ENCODE data around the gene KLF2.

The KLF2 gene

GRCh38 chr19:16365300-16365996 lies 40.8 kb downstream of the KLF2 start:
- DNase-seq = no peak

DNA sequence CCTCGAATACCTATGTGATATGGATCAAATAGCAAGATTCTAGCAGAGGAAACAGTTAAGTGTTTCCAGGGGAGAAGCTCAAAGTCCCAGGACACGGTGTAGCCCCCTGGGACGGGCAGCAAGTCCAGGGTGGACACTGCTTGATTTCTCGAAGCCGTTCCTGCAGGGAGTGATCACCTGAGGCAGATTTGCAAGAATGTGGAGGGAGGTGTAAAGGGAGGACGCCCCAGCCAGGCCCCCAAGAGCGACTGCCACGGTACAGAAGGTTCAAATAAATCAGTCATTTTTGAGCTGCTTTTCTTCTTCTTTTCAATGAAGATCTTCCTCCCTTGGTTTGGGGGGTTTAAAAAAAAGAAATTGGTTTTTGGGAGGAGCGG lies 41.4 kb downstream of the KLF2 start:
- no peak for DNase-seq

GRCh38 chr19:16366433-16367260 lies 42.0 kb downstream of the KLF2 start:
- DNase-seq = no peak

DNA sequence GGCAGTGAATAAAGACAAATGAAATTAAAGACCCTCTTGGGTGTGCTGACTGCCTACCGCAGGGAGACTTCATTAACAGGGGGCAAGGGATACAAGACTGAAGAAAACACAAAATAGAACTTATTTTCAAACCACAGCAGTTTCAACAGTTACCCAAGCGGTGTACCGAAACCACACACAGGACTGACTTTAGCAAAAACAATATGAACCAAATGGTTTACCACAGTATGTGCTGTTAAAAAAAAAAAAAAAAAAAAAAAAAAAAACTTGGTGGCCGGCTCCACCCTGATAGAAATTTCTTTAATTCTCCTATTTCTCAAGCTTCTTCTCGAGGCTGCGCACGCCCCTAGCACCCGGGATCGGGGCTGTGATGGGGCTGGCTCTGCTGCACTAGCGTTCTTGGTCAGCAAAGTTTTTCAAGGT lies 42.6 kb downstream of the KLF2 start:
- no peak for DNase-seq

DNA sequence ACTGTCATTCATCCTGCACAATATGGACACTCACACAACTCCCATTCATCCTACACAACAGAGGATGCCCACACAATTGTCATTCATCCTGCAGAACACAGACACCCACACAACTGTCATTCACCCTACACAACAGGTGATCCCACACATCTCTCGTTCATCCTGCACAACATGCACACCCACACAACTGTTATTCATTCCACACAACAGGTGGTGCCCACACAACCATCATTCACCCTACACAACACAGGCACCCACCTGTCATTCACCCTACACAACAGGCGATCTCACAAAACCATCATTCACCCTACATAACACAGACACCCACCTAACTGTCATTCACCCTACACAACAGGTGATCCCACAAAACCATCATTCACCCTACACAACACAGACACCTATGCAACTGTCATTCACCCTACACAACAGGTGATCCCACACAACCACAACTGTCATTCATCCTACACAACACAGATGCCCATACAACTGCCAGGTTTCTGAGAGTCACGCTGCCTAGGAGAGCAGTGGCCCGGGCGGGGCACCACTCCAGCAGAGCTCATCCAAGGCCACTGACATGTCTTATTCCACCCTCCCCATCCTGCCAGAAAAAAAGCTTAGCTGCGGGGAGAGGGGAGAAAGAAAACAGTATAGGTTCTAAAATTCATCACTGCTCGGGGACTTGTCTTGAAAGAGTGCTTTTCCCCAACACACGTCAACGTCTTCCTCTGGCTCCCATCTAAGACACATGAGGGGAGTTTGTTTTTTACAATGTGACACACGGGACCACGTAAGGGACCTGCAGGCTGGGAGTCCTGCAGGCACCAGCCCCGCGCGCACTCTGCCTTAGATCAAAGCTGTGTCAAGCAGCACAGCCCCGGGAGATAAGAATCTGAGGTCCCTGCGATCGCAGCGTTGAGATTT lies 44.0 kb downstream of the KLF2 start:
- no peak for DNase-seq

DNA sequence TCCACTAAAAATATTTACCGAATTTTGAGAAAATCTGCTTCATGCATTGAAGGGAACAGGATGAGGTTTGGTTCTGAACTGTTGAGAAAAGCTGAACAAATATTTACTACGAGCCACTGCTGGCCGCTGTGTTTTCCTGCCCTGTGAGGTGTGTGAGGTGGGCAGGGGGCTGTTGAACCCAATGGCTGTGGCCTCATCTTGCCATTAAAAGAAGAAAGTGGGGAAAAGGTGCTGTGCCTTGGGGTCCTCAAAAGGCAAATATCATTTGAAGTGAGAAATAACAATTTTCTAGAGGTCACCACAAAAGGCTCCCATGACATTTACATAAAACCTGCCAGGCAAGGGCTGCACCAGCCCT lies 44.7 kb downstream of the KLF2 start:
- DNase-seq = no peak

GRCh38 chr19:16369664-16370576 lies 45.3 kb downstream of the KLF2 start:
- DNase-seq = peak; percentile 11

DNA sequence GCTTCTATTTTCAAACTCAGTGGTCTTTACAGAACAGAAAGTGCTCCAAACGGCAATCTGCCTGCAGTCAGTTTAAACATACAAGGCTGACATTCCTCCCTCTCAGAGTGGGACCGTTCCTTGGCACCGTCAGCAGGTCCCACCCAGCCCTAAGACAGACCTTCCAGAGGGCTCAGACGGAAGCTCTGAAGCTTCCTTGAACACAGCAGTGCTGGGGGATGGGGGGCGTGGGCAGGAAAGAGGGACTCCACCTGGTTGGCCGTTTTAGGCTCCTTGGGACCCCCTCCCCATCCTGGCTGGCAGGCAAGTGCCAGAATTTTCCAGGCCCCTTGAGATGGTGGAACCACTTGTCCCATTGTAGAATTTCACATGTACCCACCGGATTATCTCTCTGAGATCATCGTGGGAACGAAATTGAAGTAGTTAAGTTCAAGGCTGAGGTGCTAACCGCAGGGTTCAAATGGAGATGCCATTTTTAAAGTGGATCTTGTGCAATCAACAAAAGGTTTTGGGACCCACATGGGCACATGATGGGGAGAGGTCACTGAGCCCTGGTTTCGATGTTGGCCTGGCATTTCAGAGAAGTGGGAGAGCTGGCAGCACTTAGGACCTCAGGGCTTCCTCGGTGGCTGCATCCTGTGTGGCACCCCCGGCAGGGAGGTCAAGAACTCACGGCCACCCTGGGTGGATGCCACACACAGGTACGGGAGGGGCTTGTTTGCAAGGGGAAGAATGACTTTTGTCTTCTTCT lies 46.2 kb downstream of the KLF2 start:
- no peak for DNase-seq

- no peak for DNase-seq
Measured at GRCh38 chr19:16371540-16371986, 46.9 kb downstream of the KLF2 start.

DNA sequence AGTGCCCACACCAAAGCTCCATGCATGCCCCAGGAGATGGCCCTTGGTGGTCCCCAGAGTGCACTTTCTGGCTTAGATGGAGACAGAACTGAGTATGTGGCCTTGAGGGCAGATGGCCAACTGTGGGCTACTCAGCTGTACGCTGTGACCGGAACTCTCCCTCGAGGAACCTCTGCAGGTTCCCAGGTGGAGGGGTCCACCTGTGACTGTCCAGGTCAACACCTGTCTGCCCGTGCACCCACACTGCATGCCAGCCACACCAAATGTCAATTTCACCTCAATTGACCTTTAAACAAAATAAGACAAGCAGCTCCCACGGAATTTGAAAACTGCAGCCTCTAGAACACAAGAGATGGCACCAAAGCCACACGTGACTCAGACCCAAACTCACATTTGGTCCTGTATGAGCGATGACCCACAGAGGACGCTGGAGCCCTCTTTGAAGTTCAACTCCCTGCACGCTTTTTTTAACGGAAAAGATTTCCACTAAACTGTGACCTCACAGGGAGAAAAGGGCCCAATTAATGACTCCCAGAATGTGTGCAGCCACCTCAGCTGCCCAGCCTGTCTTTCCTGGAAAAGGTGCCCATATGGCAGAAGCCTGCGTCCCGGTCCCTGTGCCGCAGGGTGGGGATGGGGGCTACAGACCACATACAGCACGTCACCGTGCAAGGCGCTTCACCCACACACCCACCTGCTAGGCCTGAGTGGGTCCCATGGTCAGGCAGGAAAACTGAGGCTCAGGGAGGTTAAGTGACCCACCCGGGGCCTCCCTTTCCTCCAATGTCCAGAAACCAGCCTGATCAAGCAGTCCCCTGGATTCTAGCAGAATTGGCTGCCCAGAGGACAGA lies 47.7 kb downstream of the KLF2 start:
- DNase-seq = no peak

DNA sequence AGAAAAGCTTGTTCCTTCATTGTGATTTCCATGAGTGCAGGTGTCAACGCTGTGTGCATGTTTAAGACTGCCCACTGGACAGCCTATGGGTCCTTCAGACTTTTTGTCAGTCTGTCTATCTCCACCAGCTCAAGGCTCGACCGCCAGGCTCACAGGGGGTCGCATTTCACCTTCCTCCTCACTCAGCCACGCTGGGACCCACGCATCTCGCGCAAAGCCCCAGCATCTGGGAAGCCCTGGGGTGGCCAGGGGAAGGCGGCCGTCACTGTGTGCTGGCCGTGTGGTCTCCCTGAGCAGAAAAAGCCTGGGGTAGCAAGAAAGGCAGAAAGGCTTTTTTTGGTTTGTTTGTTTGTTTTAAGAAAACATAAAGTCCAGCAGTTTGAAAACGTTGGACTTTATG lies 48.5 kb downstream of the KLF2 start:
- no peak for DNase-seq

DNA sequence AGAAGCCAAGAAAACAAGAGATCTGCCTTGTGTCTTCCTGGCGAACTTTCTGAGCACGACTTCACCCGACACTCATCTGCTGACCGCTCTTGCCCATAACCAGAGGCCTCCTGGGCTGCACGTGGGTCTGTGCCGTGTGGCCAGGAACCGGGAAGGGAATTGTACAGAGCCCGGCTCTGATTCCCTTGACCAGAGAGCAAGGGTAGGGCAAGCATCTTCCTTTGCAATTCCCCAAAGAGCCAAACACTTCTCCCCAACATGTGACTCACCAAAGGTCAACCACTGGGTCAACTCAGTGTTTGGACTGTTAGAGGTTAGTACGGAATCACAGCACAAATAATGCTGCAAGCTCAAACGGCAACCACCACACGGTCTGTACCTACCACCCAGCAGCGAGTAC lies 48.9 kb downstream of the KLF2 start:
- no peak for DNase-seq

DNA sequence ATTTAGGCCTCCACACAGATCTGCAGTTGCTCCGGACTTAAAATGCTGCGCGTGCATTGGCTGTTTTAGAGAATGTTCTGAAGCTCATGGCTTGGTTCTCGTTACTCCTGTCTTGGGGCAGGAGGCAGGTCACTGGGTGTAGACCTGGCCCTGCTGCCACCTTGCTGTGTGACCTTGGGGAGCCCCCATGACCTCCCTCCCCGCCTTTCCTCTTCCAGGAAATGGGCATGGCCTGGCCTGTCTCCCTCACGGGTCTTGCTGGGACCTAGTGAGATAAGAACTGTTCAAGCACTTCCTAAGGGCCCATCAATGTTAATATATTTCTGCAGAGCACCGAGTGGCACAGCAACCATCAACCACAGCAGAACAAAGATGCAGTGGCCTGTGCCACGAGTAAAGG lies 49.4 kb downstream of the KLF2 start:
- DNase-seq = no peak

DNA sequence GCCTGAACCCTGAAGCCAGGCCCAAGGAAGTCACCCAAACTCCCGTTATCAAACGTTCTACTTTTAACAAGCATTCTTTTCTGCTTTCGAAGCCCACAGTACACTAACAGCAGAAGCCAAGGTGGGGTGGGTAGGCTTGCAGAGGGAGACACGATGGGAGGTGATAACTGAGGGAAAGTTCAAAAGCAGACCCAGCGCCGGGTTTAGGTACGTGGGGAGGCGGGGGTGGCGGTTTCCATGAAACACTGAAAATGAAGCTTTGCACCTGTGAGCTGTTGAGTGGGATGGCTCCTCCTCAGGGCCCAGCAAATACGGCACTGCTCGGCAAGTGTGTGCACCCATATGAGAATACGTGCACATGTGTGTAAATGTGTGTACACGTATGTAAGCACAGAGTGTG lies 49.8 kb downstream of the KLF2 start:
- no peak for DNase-seq

DNA sequence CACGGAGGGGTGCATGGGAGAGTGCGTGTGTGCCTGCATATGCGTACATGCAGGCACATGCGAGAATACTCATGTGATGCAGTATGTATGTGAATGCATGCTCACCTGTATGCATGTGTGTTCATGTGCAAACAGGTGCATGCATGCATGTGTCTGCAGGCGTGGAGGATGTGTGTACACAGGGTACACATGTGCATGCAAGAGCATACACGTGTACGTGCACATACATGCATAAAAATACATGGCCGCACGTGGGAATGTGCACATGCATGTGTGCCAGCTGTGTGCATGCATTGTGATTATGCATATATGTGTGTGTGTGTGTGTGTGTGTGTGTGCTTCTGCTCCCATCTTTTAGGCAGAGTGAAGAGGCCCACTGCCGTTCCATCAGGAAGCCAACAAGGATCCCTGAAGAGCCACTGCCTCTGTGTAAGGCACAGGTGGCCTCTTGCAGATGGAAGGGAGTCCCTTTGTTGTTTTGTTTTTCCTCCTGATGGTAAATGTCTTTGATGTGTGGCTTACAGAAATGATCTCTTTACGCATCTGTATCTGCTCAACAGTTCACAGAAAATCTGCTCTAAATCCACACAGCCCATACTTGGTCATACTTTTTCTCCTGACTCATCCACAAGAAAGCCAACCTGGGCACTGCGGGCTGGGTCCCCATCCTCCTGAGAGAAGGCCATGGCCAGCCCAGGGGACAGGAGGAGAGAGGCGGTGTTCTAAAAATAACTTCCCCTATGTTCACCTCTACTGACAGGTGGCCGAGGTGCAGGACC lies 50.7 kb downstream of the KLF2 start:
- no peak for DNase-seq

- no peak for DNase-seq
Measured at GRCh38 chr19:16375936-16376185, 51.2 kb downstream of the KLF2 start.

DNA sequence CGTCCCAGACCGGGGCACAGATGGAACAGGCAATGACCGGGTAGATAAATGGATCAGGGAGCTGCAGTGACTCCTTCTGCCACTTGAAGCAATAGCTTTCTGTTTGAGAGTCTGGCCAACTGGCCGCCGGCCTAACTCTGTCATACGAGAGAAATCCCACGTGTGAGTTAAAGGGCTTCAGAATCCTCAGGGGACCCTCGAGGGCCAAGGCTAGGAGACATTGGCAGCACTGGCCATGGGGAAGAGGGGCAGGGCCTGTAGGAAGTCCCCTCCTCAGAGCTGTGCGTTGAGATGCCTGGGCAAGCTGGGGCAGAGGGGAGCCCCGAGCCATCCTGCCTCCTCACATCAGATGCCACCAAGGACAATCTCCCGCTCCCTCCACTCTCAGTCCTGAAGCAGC lies 51.6 kb downstream of the KLF2 start:
- no peak for DNase-seq

DNA sequence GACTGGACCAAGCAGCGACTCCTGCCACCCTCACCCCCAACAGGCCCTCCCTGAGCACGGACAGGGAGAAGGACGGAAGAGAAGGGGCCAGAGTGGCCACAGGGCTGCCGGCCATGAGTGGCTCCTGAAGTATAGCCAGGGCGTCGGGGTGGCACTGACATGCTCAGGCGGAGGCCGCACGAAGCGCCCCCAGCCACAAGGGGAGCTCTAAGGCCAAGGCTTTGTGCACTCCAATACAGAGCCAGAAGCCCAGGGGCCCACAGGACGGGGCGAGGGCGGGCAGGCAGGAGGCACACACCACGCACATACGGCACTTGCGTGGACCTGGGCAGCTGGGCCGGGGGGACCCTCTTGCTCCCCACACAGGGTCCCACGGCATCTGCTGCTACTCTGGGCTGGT lies 52.0 kb downstream of the KLF2 start:
- DNase-seq = no peak

DNA sequence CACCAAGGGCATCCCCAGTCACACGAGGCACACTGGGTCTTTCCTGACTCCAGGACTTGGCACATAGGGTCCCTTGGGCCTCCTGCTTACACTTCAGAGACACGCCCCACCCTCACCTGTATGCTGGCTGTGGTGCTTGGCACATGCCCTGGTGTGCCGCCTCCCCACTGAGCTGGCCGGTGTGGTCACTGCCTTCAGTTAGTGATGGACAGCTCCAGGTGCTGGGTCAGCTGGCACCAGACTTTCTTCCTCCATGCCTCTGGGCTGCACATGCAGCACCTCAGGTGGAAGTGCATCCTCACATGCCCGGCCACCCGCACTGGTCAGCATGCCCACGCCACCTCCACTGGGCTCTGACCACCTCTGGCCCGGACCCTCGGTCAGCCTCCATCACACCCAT lies 52.9 kb downstream of the KLF2 start:
- no peak for DNase-seq

All from DMS79 treated with DMSO at 0.1 percent for 48 hours (cell line).